ENCODE results near the gene CORO6.

GRCh38 chr17:29642171-29642611 is 19.5 kb upstream of the CORO6 start:
- TF ChIP-seq CC2D1A (CRISPR knock-in tag; IDR thresholded peaks at IDR 0.05) (no peak), MYC (CRISPR knock-in tag; IDR thresholded peaks at IDR 0.05; ENCODE audit: borderline replicate concordance) (no peak), GATAD2A (CRISPR knock-in tag; IDR thresholded peaks at IDR 0.05) (no peak), POLR2A (IDR thresholded peaks at IDR 0.05; ENCODE audit: insufficient read depth in 1 of 2, low read depth in 2 of 2, low read length in 2 of 2) (no peak), GTF2F1 (IDR thresholded peaks at IDR 0.05; ENCODE audit: low read length) (no peak)
